ENCODE measurements around the gene ENOSF1.

DNA sequence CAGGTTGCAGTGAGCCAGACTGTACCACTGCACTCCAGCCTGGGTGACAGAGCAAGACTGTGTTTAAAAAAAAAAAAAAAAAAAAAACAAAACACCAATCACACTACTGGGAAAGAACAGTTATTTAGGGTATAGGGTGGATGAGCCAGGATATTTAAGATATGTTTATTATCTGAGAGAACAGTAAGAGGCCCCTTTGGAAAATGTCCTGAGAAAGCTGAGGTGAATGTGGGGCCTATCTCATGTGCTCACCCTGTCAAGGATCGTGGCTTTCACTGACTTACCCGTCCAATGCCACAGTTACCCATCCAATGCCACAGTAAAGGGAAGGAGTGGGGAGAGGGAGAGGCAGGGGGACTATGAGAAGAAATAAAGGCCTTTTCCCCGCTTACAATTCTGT lies 19.9 kb upstream of the ENOSF1 start:
- TF ChIP-seq, protein P1, sequence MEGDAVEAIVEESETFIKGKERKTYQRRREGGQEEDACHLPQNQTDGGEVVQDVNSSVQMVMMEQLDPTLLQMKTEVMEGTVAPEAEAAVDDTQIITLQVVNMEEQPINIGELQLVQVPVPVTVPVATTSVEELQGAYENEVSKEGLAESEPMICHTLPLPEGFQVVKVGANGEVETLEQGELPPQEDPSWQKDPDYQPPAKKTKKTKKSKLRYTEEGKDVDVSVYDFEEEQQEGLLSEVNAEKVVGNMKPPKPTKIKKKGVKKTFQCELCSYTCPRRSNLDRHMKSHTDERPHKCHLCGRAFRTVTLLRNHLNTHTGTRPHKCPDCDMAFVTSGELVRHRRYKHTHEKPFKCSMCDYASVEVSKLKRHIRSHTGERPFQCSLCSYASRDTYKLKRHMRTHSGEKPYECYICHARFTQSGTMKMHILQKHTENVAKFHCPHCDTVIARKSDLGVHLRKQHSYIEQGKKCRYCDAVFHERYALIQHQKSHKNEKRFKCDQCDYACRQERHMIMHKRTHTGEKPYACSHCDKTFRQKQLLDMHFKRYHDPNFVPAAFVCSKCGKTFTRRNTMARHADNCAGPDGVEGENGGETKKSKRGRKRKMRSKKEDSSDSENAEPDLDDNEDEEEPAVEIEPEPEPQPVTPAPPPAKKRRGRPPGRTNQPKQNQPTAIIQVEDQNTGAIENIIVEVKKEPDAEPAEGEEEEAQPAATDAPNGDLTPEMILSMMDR (IDR thresholded peaks at IDR 0.05), result no peak
- no peak for TF ChIP-seq POLR2A (IDR thresholded peaks at IDR 0.05)
